SK-N-SH (cell line): ENCODE results near the gene PPP2R3B. TPM values are rescaled to one million over a fixed set of nuclear protein-coding genes. Genes with fewer than 3 reads are reported as not detected.

Experiments
- CTCF ChIA-PET: fragments of 300-600, 350-600 bp; formaldehyde crosslinking; extraction: SDS; loops from one replicate; lab custom pipeline; 2021; lab: Yijun Ruan, JAX
- POLR2A ChIA-PET: fragments of 350-600 bp; sonication (Branson Sonifier 250); formaldehyde crosslinking; extraction: SDS; loops from one replicate; lab custom pipeline; 2020; ENCODE audit warnings: antibody characterized with exemption, inconsistent platforms; lab: Yijun Ruan, JAX
- DNase-seq: peaks from one replicate; pipeline ENCODE4 v3.0.0; 2012
- H2AFZ ChIP-seq: fragments of 200-600 bp; sonication (generic); 2 replicates; pipeline ENCODE4 v1.8.1; 2016; ENCODE audit warnings: antibody characterized with exemption, mild to moderate bottlenecking, low read depth
- H3F3A ChIP-seq: fragments of 200-600 bp; sonication (generic); replicated peaks from 2 replicates; pipeline ENCODE3; 2016; ENCODE audit warnings: antibody characterized with exemption, mild to moderate bottlenecking; ENCODE audit not compliant: insufficient read depth
- H3K27ac ChIP-seq, 2 experiments: fragments of 200-500 bp in 1 of 2; fragments of 200-600 bp in 1 of 2; sonication (Bioruptor generic) in 1 of 2; sonication (generic), shearing (Covaris generic) in 1 of 2; 2 replicates each; pipeline versions ENCODE4 v1.5.1 to v1.6.1; 2014 to 2016; ENCODE audit warnings: low read depth in 2 of 2, inconsistent platforms in 1 of 2, low read length in 1 of 2, mild to moderate bottlenecking in 1 of 2, mixed read lengths in 1 of 2
- H3K27me3 ChIP-seq: fragments of 200-600 bp; sonication (generic), shearing (Covaris generic); 2 replicates; pipeline ENCODE4 v1.6.1; 2016; ENCODE audit warnings: mixed run types; ENCODE audit not compliant: insufficient read depth
- H3K36me3 ChIP-seq, 2 experiments: fragments of 200-500 bp in 1 of 2; fragments of 200-600 bp in 1 of 2; sonication (Bioruptor generic) in 1 of 2; sonication (generic) in 1 of 2; replicated peaks in 1 of 2; 2 replicates each; pipeline versions ENCODE3 to v1.5.1; 2014 to 2016; ENCODE audit warnings: low read length in 1 of 2, mild to moderate bottlenecking in 1 of 2; ENCODE audit not compliant: insufficient read depth in 2 of 2, control insufficient read depth in 1 of 2
- H3K4me1 ChIP-seq, 2 experiments: fragments of 200-500 bp in 1 of 2; fragments of 200-600 bp in 1 of 2; sonication (Bioruptor generic) in 1 of 2; sonication (generic), shearing (Covaris generic) in 1 of 2; 2 replicates each; pipeline versions ENCODE4 v1.5.1 to v1.6.1; 2014 to 2016; ENCODE audit warnings: low read depth in 1 of 2, low read length in 1 of 2, mixed run types in 1 of 2; ENCODE audit not compliant: insufficient read depth in 2 of 2, control insufficient read depth in 1 of 2
- H3K4me2 ChIP-seq: fragments of 200-600 bp; sonication (generic), shearing (Covaris generic); 2 replicates; pipeline ENCODE4 v1.6.1; 2017; ENCODE audit warnings: mixed run types
- H3K4me3 ChIP-seq, 2 experiments: fragments of 200-500 bp in 1 of 2; fragments of 200-600 bp in 1 of 2; sonication (Bioruptor generic) in 1 of 2; sonication (generic), shearing (Covaris generic) in 1 of 2; 2 replicates each; pipeline versions ENCODE4 v1.5.1 to v1.8.1; 2014 to 2016; ENCODE audit warnings: low read depth in 2 of 2, inconsistent platforms in 1 of 2, low read length in 1 of 2, mild to moderate bottlenecking in 1 of 2, mixed read lengths in 1 of 2, moderate library complexity in 1 of 2
- H3K79me2 ChIP-seq: fragments of 200-600 bp; sonication (generic); 2 replicates; pipeline ENCODE4 v1.8.1; 2017; ENCODE audit warnings: mild to moderate bottlenecking; ENCODE audit not compliant: insufficient read depth
- H3K9ac ChIP-seq: fragments of 200-600 bp; sonication (generic); 2 replicates; pipeline ENCODE4 v1.6.1; 2017; ENCODE audit warnings: mixed run types
- H3K9me2 ChIP-seq: fragments of 200-600 bp; sonication (generic); 2 replicates; pipeline ENCODE4 v1.6.1; 2017; ENCODE audit warnings: mixed run types
- H3K9me3 ChIP-seq: fragments of 200-600 bp; sonication (generic); 2 replicates; pipeline ENCODE4 v1.6.1; 2017; ENCODE audit warnings: mixed run types, mild to moderate bottlenecking, moderate library complexity
- H4K20me1 ChIP-seq: fragments of 200-600 bp; sonication (generic); 2 replicates; pipeline ENCODE4 v1.6.1; 2017; ENCODE audit warnings: mild to moderate bottlenecking, mixed run types; ENCODE audit not compliant: insufficient read depth
- EP300 ChIP-seq, 2 experiments: IDR thresholded peaks; 2 replicates each; pipeline versions ENCODE4 v1.4.0 to v1.6.1; 2012; ENCODE audit warnings: borderline replicate concordance in 1 of 2, low read depth in 1 of 2, low read length in 1 of 2
- EZH2phosphoT487 ChIP-seq: fragments of 200-600 bp; sonication (generic); IDR thresholded peaks from 2 replicates; pipeline ENCODE4 v1.6.1; 2017; ENCODE audit warnings: low read depth, mixed run types, mild to moderate bottlenecking, antibody characterized with exemption, moderate library complexity, borderline replicate concordance
- FOXJ3 ChIP-seq: sonication (generic); formaldehyde crosslinking; IDR thresholded peaks from 2 replicates; pipeline ENCODE4 v1.5.1; 2020; ENCODE audit warnings: mild to moderate bottlenecking, missing genetic modification reagents
- GABPA ChIP-seq: IDR thresholded peaks from 2 replicates; pipeline ENCODE4 v1.4.0; 2012; ENCODE audit warnings: low read depth, mild to moderate bottlenecking
- GATA2 ChIP-seq: sonication (generic); formaldehyde crosslinking; IDR thresholded peaks from 2 replicates; pipeline ENCODE4 v1.5.0; 2020; ENCODE audit warnings: mild to moderate bottlenecking, missing genetic modification reagents
- JUND ChIP-seq: IDR thresholded peaks from 2 replicates; pipeline ENCODE4 v1.4.0; 2012
- MEF2A ChIP-seq: IDR thresholded peaks from 2 replicates; pipeline ENCODE4 v1.4.0; 2012; ENCODE audit warnings: low read depth, borderline replicate concordance
- MXI1 ChIP-seq: IDR thresholded peaks from 2 replicates; pipeline ENCODE4 v1.6.1; 2012; ENCODE audit warnings: mild to moderate bottlenecking, low read depth, low read length, improper control_type of control experiment
- NFIC ChIP-seq: IDR thresholded peaks from 2 replicates; pipeline ENCODE4 v1.4.0; 2012; ENCODE audit warnings: borderline replicate concordance
- NRF1 ChIP-seq: IDR thresholded peaks from 2 replicates; pipeline ENCODE4 v1.6.1; 2012; ENCODE audit warnings: low read depth, mild to moderate bottlenecking, low read length
- POLR2AphosphoS5 ChIP-seq: IDR thresholded peaks from 2 replicates; pipeline ENCODE4 v1.6.1; 2012; ENCODE audit warnings: low read depth, low read length
- RCOR1 ChIP-seq: fragments of 150-350 bp; IDR thresholded peaks from 2 replicates; pipeline ENCODE4 v1.6.1; 2017; ENCODE audit warnings: antibody characterized with exemption, low read length
- RFX5 ChIP-seq: IDR thresholded peaks from 2 replicates; pipeline ENCODE4 v1.6.1; 2012; ENCODE audit warnings: mild to moderate bottlenecking, improper control_type of control experiment, low read length
- RXRA ChIP-seq: IDR thresholded peaks from 2 replicates; pipeline ENCODE4 v1.4.0; 2012; ENCODE audit warnings: low read depth, mild to moderate bottlenecking, borderline replicate concordance
- SIN3A ChIP-seq: IDR thresholded peaks from 2 replicates; pipeline ENCODE4 v1.6.1; 2012; ENCODE audit warnings: low read depth, mild to moderate bottlenecking, low read length, moderate library complexity, borderline replicate concordance
- TAF1 ChIP-seq: IDR thresholded peaks from 2 replicates; pipeline ENCODE4 v1.6.1; 2012; ENCODE audit warnings: low read depth, mild to moderate bottlenecking, low read length, moderate library complexity, borderline replicate concordance
- USF2 ChIP-seq: fragments of 150-350 bp; IDR thresholded peaks from 2 replicates; pipeline ENCODE4 v1.6.1; 2017; ENCODE audit warnings: antibody characterized with exemption, low read length, low read depth, borderline replicate concordance
- YY1 ChIP-seq: IDR thresholded peaks from 2 replicates; pipeline ENCODE4 v1.4.0; 2012; ENCODE audit warnings: low read depth, mild to moderate bottlenecking
- WGBS: methylation state at CpG from one replicate; pipeline ENCODE4 v1.1.6; 2017; ENCODE audit warnings: low lambda C conversion rate; 5-methylcytosine and 5-hydroxymethylcytosine counted together
- polyA plus RNA-seq, 3 experiments: library from polyadenylated mRNA; depleted of rRNA; stranded (reverse); fragments of >200 nt; gene quantifications; 2 replicates each; pipeline ENCODE4 v1.2.3, GENCODE V29; 2012
- TF ChIP-seq, protein P1 (sequence below): IDR thresholded peaks from 2 replicates; pipeline ENCODE4 v1.4.0; 2012; ENCODE audit warnings: low read depth
- TF ChIP-seq, protein P2 (sequence below): IDR thresholded peaks from 2 replicates; pipeline ENCODE4 v1.4.0; 2012; ENCODE audit warnings: low read depth, borderline replicate concordance
- TF ChIP-seq, protein P3 (sequence below): fragments of 150-350 bp; IDR thresholded peaks from 2 replicates; pipeline ENCODE4 v1.6.1; 2016; ENCODE audit warnings: mild to moderate bottlenecking, low read depth, low read length

PPP2R3B gene
- polyA plus RNA-seq, 1 of the 3 experiments (the other 2 are of a cell fraction) = 19.4 TPM

DNA sequence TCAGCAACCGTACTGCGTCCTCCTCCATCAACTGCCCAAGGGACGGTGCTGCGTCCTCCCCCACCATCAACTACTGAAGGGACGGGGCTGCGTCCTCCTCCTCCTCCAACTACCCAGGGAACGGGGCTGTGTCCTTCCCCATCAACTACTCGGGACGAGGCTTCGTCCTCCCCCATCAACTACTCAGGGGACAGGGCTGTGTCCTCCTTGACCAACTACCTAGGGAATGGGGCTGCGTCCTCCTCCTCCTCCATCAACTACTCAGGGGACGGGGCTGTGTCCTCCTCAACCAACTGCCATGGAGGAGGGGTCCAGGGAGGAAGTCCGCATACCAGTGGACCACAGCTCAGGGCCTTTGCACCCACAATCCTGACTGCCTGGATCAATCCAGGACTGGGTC is 24.4 kb downstream of the PPP2R3B start:
- no peak for TF ChIP-seq MEF2A
- no peak for TF ChIP-seq EP300 (IDR thresholded peaks at IDR 0.05; ENCODE audit: borderline replicate concordance in 1 of 2, low read depth in 1 of 2, low read length in 1 of 2)
- TF ChIP-seq, protein P1, sequence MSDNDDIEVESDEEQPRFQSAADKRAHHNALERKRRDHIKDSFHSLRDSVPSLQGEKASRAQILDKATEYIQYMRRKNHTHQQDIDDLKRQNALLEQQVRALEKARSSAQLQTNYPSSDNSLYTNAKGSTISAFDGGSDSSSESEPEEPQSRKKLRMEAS = no peak
- no peak for TF ChIP-seq FOXJ3 (CRISPR knock-in tag)
- TF ChIP-seq RFX5 = no peak
- no peak for TF ChIP-seq RCOR1
- Histone ChIP-seq H3F3A (peaks cover 5% of the 10 kb centered on the region), H3K79me2 (peaks cover 3% of the 10 kb centered on the region; the same call in 1 of the 2 replicates), H3K9me2 (no peaks in the 10 kb centered on the region), H3K27me3 (no peaks in the 10 kb centered on the region), H3K9ac (no peak overlapping the region), H3K4me3 (no peak overlapping the region), H3K27ac (no peak overlapping the region), H3K36me3 (peaks cover 0 to 18% of the 10 kb centered on the region in 2 experiments), H3K4me2 (no peak overlapping the region), H2AFZ (no peak overlapping the region), H3K9me3 (peaks cover 10% of the 10 kb centered on the region; the same call in 1 of the 2 replicates), H4K20me1 (no peaks in the 10 kb centered on the region), H3K4me1 (peaks cover 0 to 3% of the 10 kb centered on the region in 2 experiments; a peak in 1 of 4 replicates)
- POLR2A ChIA-PET = no interaction called here
- no peak for DNase-seq
- CTCF ChIA-PET = no interaction called here
- WGBS = 99% methylated on average over 13 of the region's 13 CpGs

- no peak overlapping the region for H3K4me3 ChIP-seq
- H3K9me2 ChIP-seq = no peaks in the 10 kb centered on the region
- peaks cover 5% of the 10 kb centered on the region for H3F3A ChIP-seq
- H4K20me1 ChIP-seq = no peaks in the 10 kb centered on the region
- H3K4me2 ChIP-seq = no peak overlapping the region
- H3K9ac ChIP-seq = no peak overlapping the region
- DNase-seq = no peak
- H3K9me3 ChIP-seq = peaks cover 10% of the 10 kb centered on the region; the same call in 1 of the 2 replicates
- ChIA-PET POLR2A (no interaction called here), CTCF (no interaction called here)
- H3K4me1 ChIP-seq = peaks cover 0 to 4% of the 10 kb centered on the region in 2 experiments; a peak in 2 of 4 replicates
- H3K79me2 ChIP-seq = peaks cover 3% of the 10 kb centered on the region; the same call in 1 of the 2 replicates
- WGBS = 99% methylated on average over 36 of the region's 54 CpGs
- H3K36me3 ChIP-seq = peaks cover 0 to 18% of the 10 kb centered on the region in 2 experiments
- H2AFZ ChIP-seq = no peak overlapping the region
- no peak overlapping the region for H3K27ac ChIP-seq
- H3K27me3 ChIP-seq = no peaks in the 10 kb centered on the region
- TF ChIP-seq JUND (no peak), EZH2phosphoT487 (no peak), GABPA (no peak), MXI1 (no peak), TAF1 (no peak), NFIC (no peak), GATA2 (no peak), NRF1 (no peak), YY1 (no peak), USF2 (no peak), RXRA (no peak), SIN3A (no peak), POLR2AphosphoS5 (no peak)
- TF ChIP-seq, protein P2, sequence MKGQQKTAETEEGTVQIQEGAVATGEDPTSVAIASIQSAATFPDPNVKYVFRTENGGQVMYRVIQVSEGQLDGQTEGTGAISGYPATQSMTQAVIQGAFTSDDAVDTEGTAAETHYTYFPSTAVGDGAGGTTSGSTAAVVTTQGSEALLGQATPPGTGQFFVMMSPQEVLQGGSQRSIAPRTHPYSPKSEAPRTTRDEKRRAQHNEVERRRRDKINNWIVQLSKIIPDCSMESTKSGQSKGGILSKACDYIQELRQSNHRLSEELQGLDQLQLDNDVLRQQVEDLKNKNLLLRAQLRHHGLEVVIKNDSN = no peak
- TF ChIP-seq, protein P3, sequence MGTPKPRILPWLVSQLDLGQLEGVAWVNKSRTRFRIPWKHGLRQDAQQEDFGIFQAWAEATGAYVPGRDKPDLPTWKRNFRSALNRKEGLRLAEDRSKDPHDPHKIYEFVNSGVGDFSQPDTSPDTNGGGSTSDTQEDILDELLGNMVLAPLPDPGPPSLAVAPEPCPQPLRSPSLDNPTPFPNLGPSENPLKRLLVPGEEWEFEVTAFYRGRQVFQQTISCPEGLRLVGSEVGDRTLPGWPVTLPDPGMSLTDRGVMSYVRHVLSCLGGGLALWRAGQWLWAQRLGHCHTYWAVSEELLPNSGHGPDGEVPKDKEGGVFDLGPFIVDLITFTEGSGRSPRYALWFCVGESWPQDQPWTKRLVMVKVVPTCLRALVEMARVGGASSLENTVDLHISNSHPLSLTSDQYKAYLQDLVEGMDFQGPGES = no peak
These were observed 25.2 kb downstream of the PPP2R3B start for GRCh38 chrX:361231-362145.
